Endothelial cell (in vitro differentiated cells): ENCODE measurements around the gene TLE2. TPM values are rescaled to one million over a fixed set of nuclear protein-coding genes. Genes with fewer than 3 reads are reported as not detected.
"Not testable (repeated sequence)": the region's sequence is repeated elsewhere in the genome, so short reads cannot be mapped to it uniquely, and the experiment has no call there.

Experiments used
- DNase-seq: peaks from one replicate; pipeline ENCODE4 v3.0.0; 2021; ENCODE audit warnings: low spot score
- H3K27ac Mint-ChIP-seq: one replicate; pipeline ENCODE4 v1.8.0; 2021; ENCODE audit warnings: mixed read lengths, inconsistent platforms; ENCODE audit not compliant: unreplicated experiment
- H3K27me3 Mint-ChIP-seq: one replicate; pipeline ENCODE4 v1.8.0; 2021; ENCODE audit warnings: mild to moderate bottlenecking, moderate library complexity, mixed read lengths, inconsistent platforms; ENCODE audit not compliant: unreplicated experiment
- H3K36me3 Mint-ChIP-seq: one replicate; pipeline ENCODE4 v1.8.0; 2021; ENCODE audit warnings: mild to moderate bottlenecking, low read depth, mixed read lengths, inconsistent platforms; ENCODE audit not compliant: unreplicated experiment
- H3K4me1 Mint-ChIP-seq: one replicate; pipeline ENCODE4 v1.8.0; 2021; ENCODE audit warnings: mild to moderate bottlenecking, mixed read lengths, inconsistent platforms; ENCODE audit not compliant: unreplicated experiment
- H3K4me3 Mint-ChIP-seq: one replicate; pipeline ENCODE4 v1.8.0; 2021; ENCODE audit warnings: mild to moderate bottlenecking, mixed read lengths, inconsistent platforms; ENCODE audit not compliant: unreplicated experiment
- H3K9me3 Mint-ChIP-seq: one replicate; pipeline ENCODE4 v1.8.0; 2021; ENCODE audit warnings: mixed read lengths, inconsistent platforms; ENCODE audit not compliant: unreplicated experiment
- CTCF ChIP-seq: fragments of 200-600 bp; sonication (generic); IDR thresholded peaks from one replicate; pipeline ENCODE4 v1.5.0; 2021; ENCODE audit warnings: antibody characterized with exemption; ENCODE audit not compliant: unreplicated experiment
- total RNA-seq: library from RNA; stranded (reverse); fragmentation: NEBNext Ultra II Directional; extraction: Animal tissue kit (Norgen Biotek cat#: 25700); gene quantifications from one replicate; pipeline ENCODE4 v1.2.1, GENCODE V29; 2021; ENCODE audit not compliant: unreplicated experiment

Gene TLE2
- total RNA-seq, 1 donor from 2014 or later, result 5.7 TPM

- no peak overlapping the region for H3K4me3 Mint-ChIP-seq
- no peak overlapping the region for H3K27ac Mint-ChIP-seq
- H3K9me3 Mint-ChIP-seq, result no peaks in the 10 kb centered on the region
- H3K36me3 Mint-ChIP-seq, result no peaks in the 10 kb centered on the region
- TF ChIP-seq CTCF, result no peak
- H3K4me1 Mint-ChIP-seq, result peaks cover 11% of the 10 kb centered on the region
- H3K27me3 Mint-ChIP-seq, result no peaks in the 10 kb centered on the region
- no peak for DNase-seq
These were observed 58.8 kb downstream of the TLE2 start for GRCh38 chr19:2970201-2970835.

GRCh38 chr19:2969104-2969504, 60.0 kb downstream of the TLE2 start:
- Mint-ChIP-seq H3K27ac (no peak overlapping the region), H3K4me3 (peak overlapping the region; percentile 65), H3K36me3 (no peaks in the 10 kb centered on the region), H3K27me3 (no peaks in the 10 kb centered on the region), H3K4me1 (peaks cover 6% of the 10 kb centered on the region), H3K9me3 (no peaks in the 10 kb centered on the region)
- DNase-seq, result no peak
- TF ChIP-seq CTCF, result no peak

- H3K9me3 Mint-ChIP-seq, result no peaks in the 10 kb centered on the region
- peaks cover 6% of the 10 kb centered on the region for H3K4me1 Mint-ChIP-seq
- H3K27me3 Mint-ChIP-seq, result no peaks in the 10 kb centered on the region
- H3K27ac Mint-ChIP-seq, result no peak overlapping the region
- H3K4me3 Mint-ChIP-seq, result no peak overlapping the region
- TF ChIP-seq CTCF, result no peak
- no peaks in the 10 kb centered on the region for H3K36me3 Mint-ChIP-seq
- DNase-seq, result no peak
These were observed 61.1 kb downstream of the TLE2 start for GRCh38 chr19:2967972-2968371.

- no peak overlapping the region for H3K27ac Mint-ChIP-seq
- H3K36me3 Mint-ChIP-seq, result no peaks in the 10 kb centered on the region
- H3K27me3 Mint-ChIP-seq, result no peaks in the 10 kb centered on the region
- no peak overlapping the region for H3K4me3 Mint-ChIP-seq
- no peaks in the 10 kb centered on the region for H3K4me1 Mint-ChIP-seq
- no peak for TF ChIP-seq CTCF
- H3K9me3 Mint-ChIP-seq, result no peaks in the 10 kb centered on the region
- DNase-seq, result no peak
These were observed 64.2 kb downstream of the TLE2 start for GRCh38 chr19:2964874-2965273.

- H3K4me3 Mint-ChIP-seq, H3K36me3 Mint-ChIP-seq, H3K27me3 Mint-ChIP-seq, DNase-seq, H3K27ac Mint-ChIP-seq, H3K9me3 Mint-ChIP-seq, H3K4me1 Mint-ChIP-seq: not testable (repeated sequence)
These were observed 65.4 kb downstream of the TLE2 start for GRCh38 chr19:2963631-2964030.

- no peak for TF ChIP-seq CTCF
- H3K4me1 Mint-ChIP-seq, result peaks cover 7% of the 10 kb centered on the region
- H3K36me3 Mint-ChIP-seq, result no peaks in the 10 kb centered on the region
- no peak overlapping the region for H3K4me3 Mint-ChIP-seq
- H3K27ac Mint-ChIP-seq, result no peak overlapping the region
- H3K9me3 Mint-ChIP-seq, result no peaks in the 10 kb centered on the region
- H3K27me3 Mint-ChIP-seq, result peaks cover 4% of the 10 kb centered on the region
- DNase-seq, result no peak
These were observed 66.0 kb downstream of the TLE2 start for GRCh38 chr19:2963122-2963521.
